ENCODE results near the gene GPR31.

Gene GPR31

DNA sequence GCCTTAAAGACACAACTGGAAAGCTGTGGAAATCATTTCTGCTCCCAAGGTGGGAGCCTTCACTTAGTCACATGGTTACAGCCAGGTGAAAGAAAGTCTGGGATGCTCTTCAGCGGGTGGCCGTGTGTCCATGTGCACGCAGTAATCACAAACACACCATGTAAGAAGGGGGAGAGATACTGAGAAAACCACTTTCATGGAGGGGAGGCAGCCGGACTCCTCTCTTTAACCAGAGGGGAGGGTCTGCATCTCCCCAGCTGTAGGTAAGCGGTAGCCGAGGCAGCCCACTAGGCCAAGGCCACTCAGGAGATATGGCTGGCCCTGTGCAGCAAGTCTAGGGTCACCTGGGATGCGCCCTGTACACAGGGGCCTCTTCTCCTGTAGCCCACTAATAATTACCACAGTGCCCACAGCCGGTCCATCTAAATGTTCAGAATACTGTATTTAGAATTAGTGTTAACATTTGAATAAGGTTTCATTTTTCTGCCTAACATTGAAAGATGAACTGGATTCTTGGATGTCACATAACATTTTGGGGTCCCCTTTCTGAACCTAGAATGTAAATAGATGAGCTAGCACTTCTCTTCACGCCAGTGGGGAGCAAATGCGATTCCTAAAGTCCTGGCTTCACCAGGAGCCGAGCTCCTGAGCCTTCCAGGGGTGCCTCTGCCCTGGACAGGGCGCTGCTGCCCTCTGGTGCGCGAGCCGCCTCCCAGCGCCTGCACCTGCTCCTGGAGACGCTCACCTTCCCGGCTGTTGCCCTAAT is 15.9 kb downstream of the GPR31 start:
- no peak overlapping the region for H3K9ac ChIP-seq (ENCODE audit: insufficient read length)
- H3K27ac ChIP-seq, result no peak overlapping the region
- DNase-seq (ENCODE audit: low read depth, low spot score), result no peak
- no peak for TF ChIP-seq POLR2AphosphoS5 (IDR thresholded peaks at IDR 0.05; ENCODE audit: borderline replicate concordance, low read depth, low read length)
- no peak for TF ChIP-seq FOXP2 (optimal IDR thresholded peaks at IDR 0.05; ENCODE audit: control extremely low read depth, extremely low read length, insufficient read depth)
- no peak for TF ChIP-seq EZH2 (IDR thresholded peaks at IDR 0.05)
- H3K9me3 ChIP-seq (ENCODE audit: low read depth, low read length), result no peaks in the 10 kb centered on the region
- no peaks in the 10 kb centered on the region for H3K36me3 ChIP-seq (ENCODE audit: insufficient read depth, low read length)
- H3K4me3 ChIP-seq, result no peak overlapping the region

DNA sequence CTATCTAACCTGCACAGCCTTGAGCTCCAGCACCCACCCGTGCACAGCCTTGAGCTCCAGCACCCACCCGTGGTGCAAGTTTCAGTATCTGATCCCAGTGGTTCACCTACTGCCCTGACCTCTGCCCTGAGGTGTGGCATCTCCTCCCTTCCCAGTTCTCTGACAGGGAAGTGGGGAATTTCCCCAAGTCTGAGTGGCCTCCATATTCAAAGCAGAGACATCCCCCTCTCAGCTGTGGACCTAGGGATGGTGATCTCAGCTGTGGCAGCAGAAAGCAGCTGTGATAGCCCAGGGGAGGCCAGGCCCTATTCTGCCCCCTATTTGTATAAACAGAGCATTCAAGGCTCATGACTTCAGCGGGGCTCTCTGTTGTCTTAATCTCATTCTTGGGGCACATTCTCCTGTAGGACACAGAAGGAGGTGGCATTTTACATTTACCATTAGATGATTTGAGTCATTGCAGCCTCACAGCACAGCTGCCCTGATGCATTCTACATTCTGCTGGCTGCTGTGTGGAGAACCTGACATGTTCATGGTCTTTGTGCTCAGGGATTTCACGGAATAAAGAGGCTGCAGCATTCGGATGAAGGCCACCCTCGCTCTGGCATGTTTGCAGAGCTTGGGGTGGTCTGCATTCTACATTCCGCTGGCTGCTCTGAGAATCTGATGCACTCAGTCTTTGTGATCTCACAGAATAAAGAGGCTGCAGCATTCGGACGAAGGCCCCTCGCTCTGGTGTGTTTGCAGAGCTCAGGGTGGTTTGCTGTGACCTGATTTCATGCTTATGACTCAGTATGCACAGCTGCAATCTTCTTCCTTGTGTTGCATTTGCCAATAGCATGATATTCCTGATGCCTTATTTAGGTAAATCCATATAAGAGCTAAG is 16.9 kb downstream of the GPR31 start:
- TF ChIP-seq POLR2AphosphoS5 (IDR thresholded peaks at IDR 0.05; ENCODE audit: borderline replicate concordance, low read depth, low read length) (no peak), EZH2 (IDR thresholded peaks at IDR 0.05) (no peak), FOXP2 (optimal IDR thresholded peaks at IDR 0.05; ENCODE audit: control extremely low read depth, extremely low read length, insufficient read depth) (no peak)
- no peak for DNase-seq (ENCODE audit: low read depth, low spot score)
- Histone ChIP-seq H3K9ac (ENCODE audit: insufficient read length) (no peak overlapping the region), H3K4me3 (no peak overlapping the region), H3K9me3 (ENCODE audit: low read depth, low read length) (no peaks in the 10 kb centered on the region), H3K27ac (no peak overlapping the region), H3K36me3 (ENCODE audit: insufficient read depth, low read length) (no peaks in the 10 kb centered on the region)

GRCh38 chr6:167139761-167140160 is 18.0 kb downstream of the GPR31 start:
- Histone ChIP-seq H3K4me3 (no peak overlapping the region), H3K9ac (ENCODE audit: insufficient read length) (no peak overlapping the region), H3K9me3 (ENCODE audit: low read depth, low read length) (no peaks in the 10 kb centered on the region), H3K36me3 (ENCODE audit: insufficient read depth, low read length) (no peaks in the 10 kb centered on the region), H3K27ac (no peak overlapping the region)
- TF ChIP-seq POLR2AphosphoS5 (IDR thresholded peaks at IDR 0.05; ENCODE audit: borderline replicate concordance, low read depth, low read length), result no peak
- TF ChIP-seq EZH2 (IDR thresholded peaks at IDR 0.05), result no peak
- no peak for TF ChIP-seq FOXP2 (optimal IDR thresholded peaks at IDR 0.05; ENCODE audit: control extremely low read depth, extremely low read length, insufficient read depth)
- no peak for DNase-seq (ENCODE audit: low read depth, low spot score)

- DNase-seq (ENCODE audit: low read depth, low spot score), result no peak
- no peak overlapping the region for H3K9ac ChIP-seq (ENCODE audit: insufficient read length)
- no peak overlapping the region for H3K27ac ChIP-seq
- no peaks in the 10 kb centered on the region for H3K9me3 ChIP-seq (ENCODE audit: low read depth, low read length)
- no peaks in the 10 kb centered on the region for H3K36me3 ChIP-seq (ENCODE audit: insufficient read depth, low read length)
- H3K4me3 ChIP-seq, result no peak overlapping the region
- no peak for TF ChIP-seq EZH2 (IDR thresholded peaks at IDR 0.05)
These were observed 19.9 kb downstream of the GPR31 start for GRCh38 chr6:167137881-167138280.

DNA sequence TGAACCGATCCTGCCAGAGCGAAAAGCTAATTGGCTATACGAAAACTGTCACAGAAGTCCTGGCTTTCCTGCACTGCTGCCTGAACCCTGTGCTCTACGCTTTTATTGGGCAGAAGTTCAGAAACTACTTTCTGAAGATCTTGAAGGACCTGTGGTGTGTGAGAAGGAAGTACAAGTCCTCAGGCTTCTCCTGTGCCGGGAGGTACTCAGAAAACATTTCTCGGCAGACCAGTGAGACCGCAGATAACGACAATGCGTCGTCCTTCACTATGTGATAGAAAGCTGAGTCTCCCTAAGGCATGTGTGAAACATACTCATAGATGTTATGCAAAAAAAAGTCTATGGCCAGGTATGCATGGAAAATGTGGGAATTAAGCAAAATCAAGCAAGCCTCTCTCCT is 20.7 kb downstream of the GPR31 start:
- DNase-seq (ENCODE audit: low read depth, low spot score), result no peak
- Histone ChIP-seq H3K4me3 (no peak overlapping the region), H3K27ac (no peak overlapping the region)

GRCh38 chr6:167136376-167136775 is 21.4 kb downstream of the GPR31 start:
- TF ChIP-seq EZH2 (IDR thresholded peaks at IDR 0.05) (no peak), FOXP2 (optimal IDR thresholded peaks at IDR 0.05; ENCODE audit: control extremely low read depth, extremely low read length, insufficient read depth) (no peak), POLR2AphosphoS5 (IDR thresholded peaks at IDR 0.05; ENCODE audit: borderline replicate concordance, low read depth, low read length) (no peak)
- no peak overlapping the region for H3K9ac ChIP-seq (ENCODE audit: insufficient read length)
- no peaks in the 10 kb centered on the region for H3K9me3 ChIP-seq (ENCODE audit: low read depth, low read length)
- H3K36me3 ChIP-seq (ENCODE audit: insufficient read depth, low read length), result no peaks in the 10 kb centered on the region
- no peak for DNase-seq (ENCODE audit: low read depth, low spot score)
- H3K27ac ChIP-seq, result no peak overlapping the region
- no peak overlapping the region for H3K4me3 ChIP-seq

More for the DNA sequence above, 20.7 kb downstream of the GPR31 start:
- no peak overlapping the region for H3K9ac ChIP-seq (ENCODE audit: insufficient read length)
- no peaks in the 10 kb centered on the region for H3K9me3 ChIP-seq (ENCODE audit: low read depth, low read length)
- no peaks in the 10 kb centered on the region for H3K36me3 ChIP-seq (ENCODE audit: insufficient read depth, low read length)
- no peak for TF ChIP-seq FOXP2 (optimal IDR thresholded peaks at IDR 0.05; ENCODE audit: control extremely low read depth, extremely low read length, insufficient read depth)
- no peak for TF ChIP-seq EZH2 (IDR thresholded peaks at IDR 0.05)
- no peak for TF ChIP-seq POLR2AphosphoS5 (IDR thresholded peaks at IDR 0.05; ENCODE audit: borderline replicate concordance, low read depth, low read length)

DNA sequence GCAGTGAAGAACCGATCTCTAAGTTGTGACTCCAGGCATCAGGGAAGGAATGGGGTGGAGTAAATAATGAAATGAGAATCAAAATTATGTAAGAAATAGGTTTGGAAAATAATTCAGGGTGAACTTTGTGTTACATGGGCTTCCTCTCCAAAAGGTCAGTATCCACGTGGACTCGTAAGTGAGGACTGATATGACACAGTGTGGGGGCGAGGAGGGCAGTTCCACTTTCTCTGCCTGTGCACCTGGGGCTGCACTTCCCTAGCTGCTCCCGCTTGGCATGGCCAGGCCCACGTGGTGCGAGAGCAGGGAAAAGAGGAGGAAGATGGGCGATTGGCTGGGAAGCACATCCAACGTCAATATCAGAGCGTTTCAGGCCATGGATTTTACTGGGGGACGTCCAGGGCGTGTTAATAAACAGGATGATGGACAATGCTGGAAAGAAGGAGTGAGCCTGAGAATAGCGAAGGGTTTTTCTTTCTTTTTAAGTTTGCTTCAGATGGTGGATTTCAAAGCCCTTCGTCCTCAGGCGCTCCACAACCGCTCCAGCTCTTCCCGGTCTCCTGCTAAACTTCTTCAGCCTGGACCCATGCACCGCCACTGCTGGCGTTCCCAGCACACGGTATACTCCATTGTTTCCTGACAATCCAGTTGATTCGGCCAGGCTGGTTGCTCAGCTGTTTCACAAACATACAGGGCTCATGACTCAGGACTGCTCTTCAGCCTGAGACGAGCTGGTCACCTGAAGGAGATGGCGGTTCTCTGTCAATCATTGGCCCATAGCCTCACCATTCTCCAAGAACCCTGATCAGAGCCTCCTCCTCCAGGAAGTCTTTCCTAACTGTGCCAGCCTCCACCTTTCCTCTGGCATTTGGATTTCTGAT is 23.1 kb downstream of the GPR31 start:
- no peaks in the 10 kb centered on the region for H3K36me3 ChIP-seq (ENCODE audit: insufficient read depth, low read length)
- TF ChIP-seq POLR2AphosphoS5 (IDR thresholded peaks at IDR 0.05; ENCODE audit: borderline replicate concordance, low read depth, low read length), result no peak
- TF ChIP-seq FOXP2 (optimal IDR thresholded peaks at IDR 0.05; ENCODE audit: control extremely low read depth, extremely low read length, insufficient read depth), result no peak
- TF ChIP-seq EZH2 (IDR thresholded peaks at IDR 0.05), result no peak

More for the DNA sequence above, 23.1 kb downstream of the GPR31 start:
- Histone ChIP-seq H3K9me3 (ENCODE audit: low read depth, low read length) (no peaks in the 10 kb centered on the region), H3K9ac (ENCODE audit: insufficient read length) (no peak overlapping the region), H3K27ac (no peak overlapping the region), H3K4me3 (no peak overlapping the region)
- no peak for DNase-seq (ENCODE audit: low read depth, low spot score)
